ENCODE data around the gene CDHR1.

CDHR1 gene

GRCh38 chr10:84201244-84201606, 6.9 kb downstream of the CDHR1 start:
- DNase-seq: no peak

GRCh38 chr10:84201682-84202081, 7.3 kb downstream of the CDHR1 start:
- no peak for DNase-seq

- DNase-seq: no peak
These were observed 8.0 kb downstream of the CDHR1 start for GRCh38 chr10:84202349-84202748.

- DNase-seq: no peak
These were observed 9.8 kb downstream of the CDHR1 start for GRCh38 chr10:84204122-84204521.

- DNase-seq: no peak
These were observed 10.3 kb downstream of the CDHR1 start for GRCh38 chr10:84204610-84205009.

- peak; percentile 17 to 72 (median 40) for DNase-seq
These were observed 10.9 kb downstream of the CDHR1 start for GRCh38 chr10:84205049-84205852.

DNA sequence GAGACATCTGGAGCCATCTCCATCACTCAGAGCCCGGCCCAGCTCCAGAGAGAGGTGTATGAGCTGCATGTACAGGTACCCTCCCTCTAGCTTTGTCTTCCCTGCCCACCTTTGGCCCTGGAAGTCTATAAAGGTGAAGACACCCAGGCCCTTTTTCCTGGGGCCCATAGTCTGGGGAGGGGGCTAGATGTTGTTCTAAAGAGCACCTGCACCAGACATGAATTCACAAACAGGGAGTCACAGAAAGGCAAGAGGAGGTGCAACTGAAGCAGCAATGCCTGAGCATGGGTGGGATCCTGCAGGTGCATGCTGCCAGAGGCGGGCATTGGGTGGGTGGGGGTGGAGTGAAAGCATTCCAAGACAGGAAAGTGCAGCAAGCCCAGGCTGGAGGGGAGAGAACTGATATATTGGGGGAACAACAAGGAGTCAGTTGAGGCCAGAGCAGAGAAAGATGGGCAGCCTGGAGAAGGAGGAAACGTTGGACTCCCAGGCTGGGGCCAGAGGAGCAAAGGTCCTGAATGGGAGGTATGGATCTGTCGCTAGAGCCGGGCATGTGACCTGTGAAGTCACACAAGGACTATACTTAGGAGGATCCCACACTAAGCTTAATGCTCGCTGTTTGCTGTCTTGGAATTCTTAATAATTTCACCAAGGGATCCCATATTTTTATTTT, 11.7 kb downstream of the CDHR1 start:
- no peak for DNase-seq

- no peak for DNase-seq
These were observed 13.7 kb downstream of the CDHR1 start for GRCh38 chr10:84208023-84208422.

- no peak for DNase-seq
These were observed 17.2 kb downstream of the CDHR1 start for GRCh38 chr10:84211566-84211965.

GRCh38 chr10:84212014-84212413, 17.7 kb downstream of the CDHR1 start:
- DNase-seq: no peak

- no peak for DNase-seq
These were observed 18.7 kb downstream of the CDHR1 start for GRCh38 chr10:84213076-84213475.

- peak in 1 of 6 experiments; percentile 27 for DNase-seq
These were observed 19.8 kb downstream of the CDHR1 start for GRCh38 chr10:84214046-84214572.

DNA sequence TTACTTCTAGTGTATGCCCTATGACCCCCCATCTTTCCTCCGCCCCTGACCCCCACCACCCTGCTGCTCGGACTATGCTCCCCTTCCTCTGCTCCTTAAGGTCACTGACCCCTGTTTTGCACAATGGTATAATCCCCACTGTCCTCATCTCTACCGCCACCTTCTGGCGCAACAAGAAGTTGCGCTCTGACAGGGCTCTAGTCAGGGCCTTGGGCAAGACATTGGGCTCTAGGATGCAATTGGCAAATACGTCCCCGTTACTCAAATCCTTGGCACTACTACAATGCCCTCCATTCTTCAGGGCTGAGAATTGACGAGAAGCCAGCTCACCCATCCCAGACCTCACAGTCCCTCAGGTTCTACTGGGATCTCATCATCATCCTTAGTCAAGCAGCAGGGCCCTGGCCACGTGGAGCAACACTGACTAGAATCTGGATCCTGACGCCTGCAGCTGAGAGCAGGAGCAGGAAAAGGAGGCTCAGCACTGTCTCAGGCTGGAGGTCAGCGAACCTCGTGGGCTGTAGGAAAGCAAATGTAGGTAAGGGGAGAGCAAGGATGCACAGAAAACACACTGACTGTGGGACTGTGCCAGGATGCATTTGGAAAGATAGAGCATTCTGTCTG, 20.4 kb downstream of the CDHR1 start:
- DNase-seq: peak in 3 of 6 experiments; percentile 5 to 27 (median 6)

DNA sequence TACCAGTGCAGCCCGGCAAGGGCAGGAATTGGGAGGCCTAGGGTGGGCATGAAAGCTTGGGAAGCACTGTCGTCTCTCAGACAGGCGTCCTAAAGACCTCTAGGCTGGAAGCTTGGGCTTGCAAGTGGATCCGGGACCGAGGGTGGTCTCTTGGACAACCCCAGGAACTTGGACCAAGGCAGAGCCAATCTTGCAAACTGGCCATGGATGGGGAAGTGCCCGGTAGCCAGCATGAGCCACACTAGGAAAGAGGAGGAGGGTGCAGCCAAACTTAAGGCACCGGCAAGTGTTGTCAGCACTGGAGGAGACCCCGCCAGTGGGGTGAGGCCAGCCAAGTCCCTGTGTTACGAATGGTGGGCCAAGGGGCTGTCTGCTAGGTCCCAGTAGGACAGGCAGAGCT, 22.5 kb downstream of the CDHR1 start:
- no peak for DNase-seq

GRCh38 chr10:84217746-84218145, 23.4 kb downstream of the CDHR1 start:
- no peak for DNase-seq

- no peak for DNase-seq
These were observed 27.6 kb downstream of the CDHR1 start for GRCh38 chr10:84221916-84222315.

- no peak for DNase-seq
These were observed 30.2 kb downstream of the CDHR1 start for GRCh38 chr10:84224411-84225028.

- DNase-seq: no peak
These were observed 31.3 kb downstream of the CDHR1 start, which contains the start of gene LRIT2 for GRCh38 chr10:84225427-84226173. TSS of gene LRIT2 (minus strand) at chr10:84225544. CDS start at chr10:84225520, 24 bp downstream.

DNA sequence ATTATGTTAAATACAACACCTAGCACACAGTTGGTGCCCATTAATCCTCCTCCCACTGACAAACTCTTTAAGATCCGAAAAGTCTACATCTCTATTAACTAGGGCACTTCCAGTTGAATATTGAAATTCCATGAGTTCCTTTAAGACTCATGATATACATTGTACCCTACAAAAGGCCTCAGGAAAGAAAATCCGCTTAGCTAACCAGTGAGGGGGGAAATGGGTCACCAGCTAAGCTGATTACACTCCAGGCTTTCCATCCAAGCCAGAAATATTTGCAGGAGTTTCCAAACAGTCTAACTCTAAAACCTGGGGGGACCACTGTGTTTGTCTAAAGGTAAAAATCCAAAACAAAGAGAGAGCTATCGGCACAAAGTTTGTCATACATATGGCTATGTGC, 32.3 kb downstream of the CDHR1 start:
- no peak for DNase-seq

GRCh38 chr10:84227810-84228209, 33.5 kb downstream of the CDHR1 start:
- no peak for DNase-seq

- DNase-seq: no peak
These were observed 36.0 kb downstream of the CDHR1 start for GRCh38 chr10:84230359-84230758.

DNA sequence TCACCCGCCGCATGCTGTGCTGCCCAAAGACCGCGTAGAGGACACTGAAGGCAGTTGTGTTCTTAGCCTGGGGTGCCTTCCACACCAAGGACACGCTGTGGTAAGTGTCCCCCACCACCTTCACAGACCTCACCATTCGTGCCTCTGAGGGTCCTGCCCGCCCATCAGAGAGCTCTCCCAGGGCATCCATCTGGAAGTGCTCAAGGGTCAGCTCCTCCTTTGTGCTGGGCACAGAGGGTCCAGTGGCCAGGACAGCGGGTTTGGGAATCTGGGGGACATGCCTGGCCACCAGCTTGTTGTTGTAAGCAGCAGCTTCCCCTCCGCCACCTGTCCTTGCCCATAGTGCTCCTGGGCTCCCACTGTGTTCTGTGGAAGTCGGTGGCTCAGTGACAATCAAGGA, 38.0 kb downstream of the CDHR1 start:
- DNase-seq: no peak
